CD4-positive, alpha-beta memory T cell (primary cell): ENCODE results near the gene TSC22D1. TPM values are rescaled to one million over a fixed set of nuclear protein-coding genes. Genes with fewer than 3 reads are reported as not detected.

Experiments used
- CTCF ChIA-PET: fragments of 350-600 bp; sonication (Branson Sonifier 250); formaldehyde crosslinking; loops from one replicate; lab custom pipeline; 2021; ENCODE audit warnings: inconsistent platforms; ENCODE audit not compliant: partially characterized antibody; lab: Charles Lee
- POLR2A ChIA-PET: fragments of 350-600 bp; sonication (Branson Sonifier 250); formaldehyde crosslinking; loops from one replicate; lab custom pipeline; 2021; ENCODE audit not compliant: partially characterized antibody; lab: Charles Lee
- DNase-seq, 5 donors: peaks; one replicate each; pipeline versions ENCODE4 v3.0.0 to v3.0.0-alpha.2; 2020 to 2022; ENCODE audit warnings: mixed read lengths in 1 of 5
- H3K27ac ChIP-seq: one replicate; pipeline ENCODE4 v1.7.0; 2013; ENCODE audit warnings: low read depth, low read length
- H3K27me3 ChIP-seq: 2 replicates; pipeline ENCODE4 v1.7.0; 2013; ENCODE audit warnings: mild to moderate bottlenecking, low read length, moderate library complexity; ENCODE audit not compliant: insufficient read depth
- H3K36me3 ChIP-seq: 2 replicates; pipeline ENCODE4 v1.7.0; 2013; ENCODE audit warnings: mild to moderate bottlenecking, low read length, moderate library complexity; ENCODE audit not compliant: insufficient read depth
- H3K4me1 ChIP-seq: 2 replicates; pipeline ENCODE4 v1.7.0; 2013; ENCODE audit warnings: mild to moderate bottlenecking, low read length, moderate library complexity; ENCODE audit not compliant: insufficient read depth
- H3K4me3 ChIP-seq, 2 donors: one replicate each; pipeline ENCODE4 v1.7.0; 2013; ENCODE audit warnings: low read length in 2 of 2, mild to moderate bottlenecking in 1 of 2
- H3K9me3 ChIP-seq, 2 donors: one replicate each; pipeline ENCODE4 v1.7.0; 2013; ENCODE audit warnings: low read length in 2 of 2, control low read depth in 1 of 2; ENCODE audit not compliant: control insufficient read depth in 1 of 2
- H3K27ac Mint-ChIP-seq, 7 donors: one replicate each; pipeline ENCODE4 v1.8.0; 2020 to 2021; ENCODE audit warnings: mixed read lengths in 7 of 7, mild to moderate bottlenecking in 6 of 7, inconsistent platforms in 3 of 7, moderate library complexity in 3 of 7
- H3K27me3 Mint-ChIP-seq, 2 donors: one replicate each; pipeline ENCODE4 v1.8.0; 2020 to 2021; ENCODE audit warnings: mixed read lengths in 2 of 2
- H3K36me3 Mint-ChIP-seq, 2 donors: one replicate each; pipeline ENCODE4 v1.8.0; 2020 to 2021; ENCODE audit warnings: mixed read lengths in 2 of 2, inconsistent platforms in 1 of 2, mild to moderate bottlenecking in 1 of 2
- H3K4me1 Mint-ChIP-seq, 4 donors: one replicate each; pipeline ENCODE4 v1.8.0; 2020 to 2021; ENCODE audit warnings: mixed read lengths in 4 of 4, mild to moderate bottlenecking in 1 of 4
- H3K4me3 Mint-ChIP-seq, 8 donors: one replicate each; pipeline ENCODE4 v1.8.0; 2020 to 2021; ENCODE audit warnings: mixed read lengths in 8 of 8, mild to moderate bottlenecking in 7 of 8, moderate library complexity in 6 of 8, inconsistent platforms in 3 of 8
- H3K9me3 Mint-ChIP-seq, 8 donors: one replicate each; pipeline ENCODE4 v1.8.0; 2020 to 2021; ENCODE audit warnings: mixed read lengths in 8 of 8, mild to moderate bottlenecking in 5 of 8, inconsistent platforms in 3 of 8, moderate library complexity in 1 of 8
- intact Hi-C: fragments of 100-400 bp; cut with micrococcal nuclease; formaldehyde crosslinking; loops from one replicate; pipeline ENCODE4 v1.15.1; 2023
- polyA plus RNA-seq, 2 donors: library from polyadenylated mRNA; unstranded; fragments of 300-500 nt; fragmentation: Illumina TruSeq; gene quantifications; one replicate each; pipeline ENCODE4 v1.2.3, GENCODE V29; 2021
- total RNA-seq, 2 experiments: library from RNA; stranded (reverse); gene quantifications; one replicate each; pipeline ENCODE4 v1.2.3, GENCODE V29; 2021

The TSC22D1 gene
- total and polyA plus RNA-seq, 4 experiments from 2014 or later = 2.6 to 38.1 (median 22.8) TPM

DNA sequence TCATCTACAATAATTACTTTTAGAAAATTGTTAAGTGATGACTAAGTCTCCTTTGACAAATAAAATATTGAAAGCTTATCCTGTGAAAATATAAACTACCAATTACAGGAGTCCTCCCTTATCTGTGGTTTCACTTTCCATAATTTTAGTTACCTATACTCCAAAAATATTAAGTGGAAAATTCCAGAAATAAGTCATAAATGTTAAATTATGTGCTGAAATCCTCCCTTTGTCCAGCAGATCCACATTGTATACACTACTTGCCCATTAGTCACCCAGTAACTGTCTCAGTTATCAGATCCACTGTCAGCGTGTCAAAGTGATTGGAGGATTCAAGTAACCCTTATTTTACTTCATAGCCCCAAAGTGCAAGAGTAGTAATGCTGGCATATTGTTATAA lies 104.4 kb downstream of the TSC22D1 start:
- Histone ChIP-seq H3K27ac (no peak overlapping the region), H3K36me3 (no peaks in the 10 kb centered on the region), H3K4me1 (no peaks in the 10 kb centered on the region), H3K27me3 (no peaks in the 10 kb centered on the region), H3K9me3 (no peaks in the 10 kb centered on the region), H3K4me3 (no peak overlapping the region)
- Mint-ChIP-seq H3K4me3 (no peak overlapping the region), H3K27ac (no peak overlapping the region), H3K9me3 (no peaks in the 10 kb centered on the region), H3K36me3 (peaks cover 0 to 3% of the 10 kb centered on the region in 2 donors), H3K27me3 (no peaks in the 10 kb centered on the region), H3K4me1 (peaks cover 0 to 4% (median 0%) of the 10 kb centered on the region in 4 donors)
- intact Hi-C loops = loop anchor here (1.0 to 2.0 kb wide), 4 partner anchors 35 to 566 kb away; no protein-coding TSS in a partner anchor
- ChIA-PET CTCF (interaction anchor here (1.0 to 5.8 kb wide), 7 partner anchors 12 to 567 kb away, joined by 3 to 30 read pairs (median 14); no protein-coding TSS in a partner anchor), POLR2A (no interaction called here)
- no peak for DNase-seq

DNA sequence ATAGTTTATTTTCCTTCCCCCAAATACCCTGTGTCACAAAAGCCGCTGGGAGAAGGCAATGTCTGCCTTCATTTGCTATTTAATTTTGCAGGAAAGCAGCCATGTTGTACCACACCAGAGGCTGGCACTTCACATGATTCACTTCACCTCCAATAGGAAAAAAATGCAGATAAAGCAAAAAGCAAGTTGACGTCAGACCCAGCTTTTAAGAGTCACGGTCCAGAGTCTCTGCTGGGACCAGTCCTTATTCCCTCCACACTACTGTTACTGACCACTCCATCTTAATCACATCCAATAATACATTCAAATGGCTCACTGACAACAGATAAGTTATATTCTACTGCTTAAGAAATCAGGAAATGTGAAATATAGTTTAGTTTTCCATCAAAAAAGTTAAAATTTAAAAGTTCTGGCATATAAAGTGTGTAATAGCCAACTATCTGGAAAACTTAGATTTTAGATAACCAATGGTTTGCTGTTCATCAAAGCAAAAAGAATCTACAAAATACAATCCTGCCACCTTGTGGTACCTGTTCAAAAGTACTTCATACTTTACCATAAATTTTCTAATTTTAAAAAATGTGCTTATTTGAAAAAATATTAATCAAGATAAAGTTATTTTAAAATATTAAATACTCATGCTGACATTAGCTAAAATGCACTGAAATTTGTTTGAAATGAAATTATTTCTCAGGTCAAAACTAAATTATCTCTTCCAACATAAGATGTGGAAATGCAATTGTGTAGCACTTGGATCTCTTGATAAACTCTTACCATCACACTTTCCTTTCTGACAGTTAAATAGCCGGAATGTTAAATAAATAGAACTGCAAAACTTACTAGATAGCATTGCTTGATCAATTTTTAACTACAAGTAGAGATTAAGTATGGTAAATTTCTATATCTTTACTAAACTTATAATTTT lies 105.2 kb downstream of the TSC22D1 start:
- Mint-ChIP-seq H3K4me3 (no peak overlapping the region), H3K36me3 (peaks cover 0 to 3% of the 10 kb centered on the region in 2 donors), H3K27me3 (no peaks in the 10 kb centered on the region), H3K9me3 (no peaks in the 10 kb centered on the region), H3K4me1 (peaks cover 0 to 4% (median 0%) of the 10 kb centered on the region in 4 donors), H3K27ac (no peak overlapping the region)
- Histone ChIP-seq H3K9me3 (no peaks in the 10 kb centered on the region), H3K4me1 (no peaks in the 10 kb centered on the region), H3K4me3 (no peak overlapping the region), H3K27ac (no peak overlapping the region), H3K27me3 (no peaks in the 10 kb centered on the region), H3K36me3 (no peaks in the 10 kb centered on the region)
- DNase-seq = peak in 2 of 5 donors; percentile 16 to 20
- intact Hi-C loops = loop anchor here (1.0 to 2.0 kb wide), 4 partner anchors 34 to 566 kb away; no protein-coding TSS in a partner anchor
- ChIA-PET POLR2A (no interaction called here), CTCF (interaction anchor here (1.0 to 5.8 kb wide), 7 partner anchors 12 to 565 kb away, joined by 3 to 30 read pairs (median 4); no protein-coding TSS in a partner anchor)

DNA sequence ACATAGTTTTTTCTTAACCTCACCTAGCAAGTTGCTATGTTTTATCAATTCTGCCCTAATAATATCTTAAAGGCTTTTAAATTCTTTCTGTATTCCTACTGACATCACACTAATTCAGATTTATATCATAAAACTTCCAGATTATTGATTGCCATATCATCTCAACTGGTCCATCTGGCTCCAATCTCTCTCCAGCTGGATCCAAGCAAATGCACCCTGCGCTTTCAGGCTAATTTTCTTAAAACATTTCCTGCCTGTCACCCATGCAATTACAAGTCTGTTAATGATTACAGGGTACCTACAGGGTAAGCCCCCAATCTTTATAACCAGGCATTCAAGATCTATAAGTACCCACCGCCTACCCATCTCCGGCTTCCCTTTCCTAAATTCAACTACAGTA lies 107.3 kb downstream of the TSC22D1 start:
- no peaks in the 10 kb centered on the region for H3K27me3 ChIP-seq
- H3K4me1 ChIP-seq = no peaks in the 10 kb centered on the region
- Mint-ChIP-seq H3K4me3 (no peak overlapping the region), H3K27ac (no peak overlapping the region), H3K36me3 (peaks cover 0 to 6% of the 10 kb centered on the region in 2 donors), H3K9me3 (no peaks in the 10 kb centered on the region), H3K4me1 (peaks cover 0 to 4% (median 1%) of the 10 kb centered on the region in 4 donors), H3K27me3 (no peaks in the 10 kb centered on the region)
- CTCF ChIA-PET = interaction anchor here (0.9 to 5.8 kb wide), 9 partner anchors 8 to 569 kb away, joined by 3 to 30 read pairs (median 4); no protein-coding TSS in a partner anchor
- no peak overlapping the region for H3K4me3 ChIP-seq
- POLR2A ChIA-PET = no interaction called here
- no peaks in the 10 kb centered on the region for H3K36me3 ChIP-seq
- intact Hi-C loops = no loop called here
- no peaks in the 10 kb centered on the region for H3K9me3 ChIP-seq
- no peak for DNase-seq
- H3K27ac ChIP-seq = no peak overlapping the region

DNA sequence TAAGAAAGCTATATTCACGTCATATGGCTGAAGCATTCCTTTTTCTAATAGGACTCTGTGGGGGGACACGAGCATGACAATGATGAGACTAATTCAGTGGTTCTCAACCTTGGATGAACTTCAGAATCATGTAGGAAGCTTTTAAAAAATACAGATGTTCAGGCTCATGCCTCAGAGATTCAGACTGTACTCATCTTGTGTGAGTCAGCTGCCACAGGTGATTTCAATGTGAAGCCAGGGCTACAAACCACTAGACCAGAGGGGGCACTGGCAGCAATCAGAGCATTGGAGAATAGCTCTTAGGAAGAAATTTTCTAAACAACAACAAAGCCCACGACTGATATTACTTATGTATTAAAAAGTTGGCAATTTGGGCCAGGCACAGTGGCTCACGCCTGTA lies 110.8 kb downstream of the TSC22D1 start:
- Mint-ChIP-seq H3K27ac (no peak overlapping the region), H3K9me3 (no peaks in the 10 kb centered on the region), H3K4me1 (peaks cover 0 to 4% (median 1%) of the 10 kb centered on the region in 4 donors), H3K4me3 (no peak overlapping the region), H3K27me3 (no peaks in the 10 kb centered on the region), H3K36me3 (peaks cover 0 to 6% of the 10 kb centered on the region in 2 donors)
- H3K4me3 ChIP-seq = no peak overlapping the region
- CTCF ChIA-PET = interaction anchor here (1.6 to 3.2 kb wide), 3 partner anchors 19 to 559 kb away, joined by 3 to 10 read pairs (median 8); no protein-coding TSS in a partner anchor
- DNase-seq = no peak
- H3K9me3 ChIP-seq = no peaks in the 10 kb centered on the region
- intact Hi-C loops = no loop called here
- no peaks in the 10 kb centered on the region for H3K36me3 ChIP-seq
- H3K27ac ChIP-seq = no peak overlapping the region
- H3K4me1 ChIP-seq = no peaks in the 10 kb centered on the region
- H3K27me3 ChIP-seq = no peaks in the 10 kb centered on the region
- POLR2A ChIA-PET = no interaction called here

DNA sequence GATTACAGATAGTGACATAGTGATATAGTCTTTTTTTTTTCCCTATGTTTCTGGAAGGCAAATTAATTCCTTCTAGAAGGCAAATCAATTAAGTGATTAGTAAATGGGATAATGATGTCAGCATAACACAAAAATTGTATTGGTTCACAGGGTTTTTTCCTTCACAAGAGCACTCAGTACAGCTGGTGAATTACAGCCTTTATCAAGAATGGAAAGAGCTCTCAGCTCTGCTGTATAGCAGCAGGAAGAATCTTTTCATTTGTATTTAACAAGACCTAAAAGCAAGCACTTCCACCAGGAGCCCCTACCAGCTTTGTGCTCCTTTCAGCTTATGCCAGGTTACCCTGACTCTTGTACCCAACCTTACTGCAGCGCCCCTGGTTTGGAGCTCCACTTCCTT lies 111.7 kb downstream of the TSC22D1 start:
- no peaks in the 10 kb centered on the region for H3K9me3 ChIP-seq
- no peaks in the 10 kb centered on the region for H3K4me1 ChIP-seq
- ChIA-PET POLR2A (no interaction called here), CTCF (interaction anchor here (1.6 to 3.2 kb wide), 2 partner anchors 19 to 558 kb away, joined by 3 to 8 read pairs; no protein-coding TSS in a partner anchor)
- no peak overlapping the region for H3K4me3 ChIP-seq
- H3K27me3 Mint-ChIP-seq = no peaks in the 10 kb centered on the region
- no peak overlapping the region for H3K4me3 Mint-ChIP-seq
- peaks cover 0 to 6% of the 10 kb centered on the region in 2 donors for H3K36me3 Mint-ChIP-seq
- DNase-seq = no peak
- H3K27me3 ChIP-seq = no peaks in the 10 kb centered on the region
- H3K27ac ChIP-seq = no peak overlapping the region
- H3K27ac Mint-ChIP-seq = no peak overlapping the region
- H3K9me3 Mint-ChIP-seq = no peaks in the 10 kb centered on the region
- intact Hi-C loops = no loop called here
- H3K4me1 Mint-ChIP-seq = peaks cover 0 to 4% (median 2%) of the 10 kb centered on the region in 4 donors
- H3K36me3 ChIP-seq = no peaks in the 10 kb centered on the region

DNA sequence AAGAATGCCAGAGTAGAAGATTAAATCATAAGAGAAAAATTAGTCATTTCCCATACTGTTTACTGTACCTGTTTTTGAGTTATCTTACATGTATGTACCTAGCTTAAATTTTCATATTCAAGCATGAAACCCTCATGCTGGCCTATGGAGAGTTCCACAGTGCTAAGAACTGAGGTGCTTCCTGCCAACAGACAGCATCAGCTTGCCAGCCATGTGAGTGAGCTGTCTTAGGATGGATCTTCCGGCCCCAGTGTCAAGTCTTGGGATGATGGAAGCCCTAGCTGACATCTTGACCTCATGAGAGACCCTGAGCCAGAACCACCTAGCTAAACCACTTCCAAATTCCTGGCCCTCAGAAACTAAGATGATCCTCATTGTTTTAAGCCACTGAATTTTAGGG lies 112.4 kb downstream of the TSC22D1 start:
- Histone ChIP-seq H3K4me3 (no peak overlapping the region), H3K27me3 (no peaks in the 10 kb centered on the region), H3K9me3 (no peaks in the 10 kb centered on the region), H3K27ac (no peak overlapping the region), H3K36me3 (no peaks in the 10 kb centered on the region), H3K4me1 (no peaks in the 10 kb centered on the region)
- intact Hi-C loops = no loop called here
- Mint-ChIP-seq H3K9me3 (no peaks in the 10 kb centered on the region), H3K27me3 (no peaks in the 10 kb centered on the region), H3K27ac (no peak overlapping the region), H3K36me3 (peaks cover 0 to 6% of the 10 kb centered on the region in 2 donors), H3K4me1 (peaks cover 2 to 5% (median 4%) of the 10 kb centered on the region in 4 donors), H3K4me3 (no peak overlapping the region)
- ChIA-PET CTCF (interaction anchor here (0.7 to 3.2 kb wide), 5 partner anchors 10 to 558 kb away, joined by 3 to 8 read pairs (median 4); no protein-coding TSS in a partner anchor), POLR2A (no interaction called here)
- no peak for DNase-seq

DNA sequence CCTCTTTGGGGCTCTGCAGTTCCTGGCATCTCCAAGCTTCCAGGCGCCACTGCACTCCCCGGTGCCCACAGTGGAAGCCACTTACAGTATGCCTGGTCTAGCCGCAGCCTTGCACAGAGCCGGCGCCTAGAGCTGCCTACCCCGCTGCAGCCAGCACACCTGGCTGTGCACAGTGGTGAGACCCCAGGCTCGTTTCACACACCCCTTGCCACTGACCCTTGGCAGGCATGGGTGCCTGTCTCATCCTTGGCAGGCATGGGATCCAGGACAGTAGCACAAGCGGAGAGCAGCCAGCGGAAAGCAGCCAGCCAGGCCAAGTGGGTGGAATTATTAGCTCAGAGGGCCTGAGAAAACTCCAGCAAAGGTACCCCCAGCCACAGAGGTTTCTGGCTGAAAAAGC lies 116.5 kb downstream of the TSC22D1 start:
- Histone ChIP-seq H3K36me3 (no peaks in the 10 kb centered on the region), H3K4me3 (no peak overlapping the region), H3K27me3 (no peaks in the 10 kb centered on the region), H3K27ac (no peak overlapping the region), H3K9me3 (no peaks in the 10 kb centered on the region), H3K4me1 (no peaks in the 10 kb centered on the region)
- Mint-ChIP-seq H3K27me3 (no peaks in the 10 kb centered on the region), H3K27ac (no peak overlapping the region), H3K9me3 (no peaks in the 10 kb centered on the region), H3K4me3 (no peak overlapping the region), H3K4me1 (peaks cover 5 to 19% (median 10%) of the 10 kb centered on the region in 4 donors), H3K36me3 (peaks cover 2 to 13% of the 10 kb centered on the region in 2 donors)
- intact Hi-C loops = no loop called here
- ChIA-PET POLR2A (no interaction called here), CTCF (interaction anchor here (1.4 kb wide), 1 partner anchor 554 kb away, joined by 3 read pairs; no protein-coding TSS in a partner anchor)
- no peak for DNase-seq
